HepG2 (cell line): ENCODE measurements around the gene DDX1. TPM values are rescaled to one million over a fixed set of nuclear protein-coding genes. Genes with fewer than 3 reads are reported as not detected.

Experiments
- GABPA ChIP-seq, 2 experiments: IDR thresholded peaks; 2 replicates each; pipeline ENCODE4 v1.6.1; 2011 to 2016; ENCODE audit warnings: low read depth in 2 of 2, low read length in 1 of 2, missing biosample characterization in 1 of 2, missing genetic modification characterization in 1 of 2
- GTF3A ChIP-seq: sonication (generic); formaldehyde crosslinking; conservative IDR thresholded peaks from 2 replicates; pipeline ENCODE4 v1.4.0; 2020; ENCODE audit warnings: mild to moderate bottlenecking, missing genetic modification reagents
- KLF16 ChIP-seq, 2 experiments: sonication (generic) in 1 of 2; formaldehyde crosslinking in 1 of 2; IDR thresholded peaks; 2 replicates each; pipeline versions ENCODE4 v1.6.1 to v1.8.0; 2016 to 2023; ENCODE audit warnings: missing genetic modification reagents in 2 of 2, missing compliant biosample characterization in 1 of 2
- NFE2L1 ChIP-seq: sonication (generic); formaldehyde crosslinking; IDR thresholded peaks from 2 replicates; pipeline ENCODE4 v1.4.0; 2020; ENCODE audit warnings: missing genetic modification reagents, mild to moderate bottlenecking, borderline replicate concordance
- RCOR2 ChIP-seq: IDR thresholded peaks from 2 replicates; pipeline ENCODE4 v1.6.1; 2016; ENCODE audit warnings: missing biosample characterization, missing genetic modification reagents
- TP53 ChIP-seq: sonication (generic); formaldehyde crosslinking; conservative IDR thresholded peaks from 2 replicates; pipeline ENCODE4 v1.4.0; 2020; ENCODE audit warnings: missing genetic modification reagents
- ZMAT3 ChIP-seq: sonication (generic); formaldehyde crosslinking; conservative IDR thresholded peaks from 2 replicates; pipeline ENCODE4 v1.7.0; 2021; ENCODE audit warnings: missing genetic modification reagents
- ZNF761 ChIP-seq: sonication (generic); formaldehyde crosslinking; conservative IDR thresholded peaks from 2 replicates; pipeline ENCODE4 v1.4.0; 2020; ENCODE audit warnings: mild to moderate bottlenecking, missing genetic modification reagents
- ZNF839 ChIP-seq: sonication (generic); formaldehyde crosslinking; IDR thresholded peaks from 2 replicates; pipeline ENCODE4 v1.4.0; 2020; ENCODE audit warnings: missing genetic modification reagents, mild to moderate bottlenecking, borderline replicate concordance
- polyA plus RNA-seq, 8 experiments: library from polyadenylated mRNA; depleted of rRNA in 3 of 8; stranded (reverse) in 7 of 8; unstranded in 1 of 8; fragments of >200 nt; fragmentation: Illumina TruSeq in 4 of 8; extraction: Trizol in 4 of 8; gene quantifications; 2 replicates each; pipeline versions ENCODE4 v1.2.1 to v1.2.3, GENCODE V29; 2011 to 2016; ENCODE audit warnings: low read depth in 4 of 8, missing spikeins in 1 of 8, mixed read lengths in 1 of 8; ENCODE audit not compliant: insufficient read depth in 1 of 8
- total RNA-seq, 5 experiments: library from RNA; depleted of rRNA; stranded (reverse); fragments of >200 nt; fragmentation: Illumina TruSeq; extraction: Trizol; gene quantifications; 2 replicates each; pipeline ENCODE4 v1.2.3, GENCODE V29; 2016; ENCODE audit warnings: low read depth in 1 of 5
- TF ChIP-seq, protein P1 (sequence below): sonication (generic); formaldehyde crosslinking; IDR thresholded peaks from 2 replicates; pipeline ENCODE4 v1.4.0; 2020; ENCODE audit warnings: missing genetic modification reagents
- TF ChIP-seq, protein P2 (sequence below): sonication (generic); formaldehyde crosslinking; IDR thresholded peaks from 2 replicates; pipeline ENCODE4 v1.4.0; 2020; ENCODE audit warnings: missing genetic modification reagents; ENCODE audit errors: not compliant biosample characterization
- TF ChIP-seq, protein P3 (sequence below): sonication (generic); formaldehyde crosslinking; IDR thresholded peaks from 2 replicates; pipeline ENCODE4 v1.4.0; 2020; ENCODE audit warnings: mild to moderate bottlenecking, missing genetic modification reagents
- TF ChIP-seq, protein P4 (sequence below): sonication (generic); formaldehyde crosslinking; IDR thresholded peaks from 2 replicates; pipeline ENCODE4 v1.4.0; 2020; ENCODE audit warnings: missing genetic modification reagents
- TF ChIP-seq, protein P5 (sequence below): IDR thresholded peaks from 2 replicates; pipeline ENCODE4 v1.6.1; 2016; ENCODE audit warnings: control low read depth

The DDX1 gene
- total and polyA plus RNA-seq, 2 of the 13 experiments (the other 11 are each of a cell fraction or from before 2014, with no cell fraction given) = 81.6 to 130 TPM

DNA sequence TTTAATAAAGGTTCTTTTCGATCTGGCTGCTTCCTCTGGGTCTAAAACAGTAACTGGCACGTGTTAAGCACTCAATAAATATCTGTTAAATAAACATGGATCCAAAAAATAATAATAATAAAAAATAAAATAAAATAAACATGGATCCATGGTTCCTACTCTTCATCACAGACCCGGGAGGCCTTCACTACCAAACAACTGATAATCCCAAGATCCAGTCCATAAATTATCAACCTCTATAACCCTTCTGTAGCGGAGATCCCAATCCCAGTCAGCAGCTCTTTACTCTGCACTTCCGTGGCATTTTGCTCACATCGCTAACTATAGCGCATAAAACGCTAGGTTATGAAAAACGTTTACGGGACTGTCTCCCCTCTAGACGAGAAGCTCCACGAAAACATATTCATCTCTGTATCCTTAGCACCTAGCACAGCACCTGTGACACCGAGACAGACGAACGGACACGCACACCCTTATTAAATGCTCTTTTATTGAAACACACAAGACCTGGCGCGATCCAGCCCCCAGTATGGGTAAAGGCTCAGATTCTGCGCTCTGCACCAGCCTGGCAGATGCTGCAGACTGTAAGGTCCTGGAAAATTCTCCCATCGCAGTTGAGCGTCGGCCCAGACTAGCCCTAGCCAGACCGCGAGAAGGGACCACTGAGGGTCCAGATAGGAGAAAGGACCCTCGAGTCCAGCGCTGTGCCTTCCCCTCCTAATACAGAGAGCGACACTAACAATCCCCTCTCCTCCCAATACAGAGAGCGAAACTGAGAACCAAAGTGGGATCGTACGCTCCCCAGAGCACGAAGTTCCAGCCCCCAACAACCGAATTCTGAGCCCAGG lies 31.3 kb upstream of the DDX1 start (continued):
- TF ChIP-seq, protein P1, sequence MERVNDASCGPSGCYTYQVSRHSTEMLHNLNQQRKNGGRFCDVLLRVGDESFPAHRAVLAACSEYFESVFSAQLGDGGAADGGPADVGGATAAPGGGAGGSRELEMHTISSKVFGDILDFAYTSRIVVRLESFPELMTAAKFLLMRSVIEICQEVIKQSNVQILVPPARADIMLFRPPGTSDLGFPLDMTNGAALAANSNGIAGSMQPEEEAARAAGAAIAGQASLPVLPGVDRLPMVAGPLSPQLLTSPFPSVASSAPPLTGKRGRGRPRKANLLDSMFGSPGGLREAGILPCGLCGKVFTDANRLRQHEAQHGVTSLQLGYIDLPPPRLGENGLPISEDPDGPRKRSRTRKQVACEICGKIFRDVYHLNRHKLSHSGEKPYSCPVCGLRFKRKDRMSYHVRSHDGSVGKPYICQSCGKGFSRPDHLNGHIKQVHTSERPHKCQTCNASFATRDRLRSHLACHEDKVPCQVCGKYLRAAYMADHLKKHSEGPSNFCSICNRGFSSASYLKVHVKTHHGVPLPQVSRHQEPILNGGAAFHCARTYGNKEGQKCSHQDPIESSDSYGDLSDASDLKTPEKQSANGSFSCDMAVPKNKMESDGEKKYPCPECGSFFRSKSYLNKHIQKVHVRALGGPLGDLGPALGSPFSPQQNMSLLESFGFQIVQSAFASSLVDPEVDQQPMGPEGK (CRISPR knock-in tag) = no peak
- TF ChIP-seq GABPA (IDR thresholded peaks at IDR 0.05; ENCODE audit: low read depth, low read length) (no peak), GABPA (CRISPR knock-in tag; IDR thresholded peaks at IDR 0.05; ENCODE audit: low read depth) (no peak), NFE2L1 (no peak), KLF16 (CRISPR knock-in tag; IDR thresholded peaks at IDR 0.05) (no peak), ZNF839 (CRISPR knock-in tag) (no peak), GTF3A (CRISPR knock-in tag) (no peak), RCOR2 (CRISPR knock-in tag) (no peak), ZNF761 (no peak), TP53 (CRISPR knock-in tag) (0 out of 2 replicates have a peak, but pooled peaks have one; percentile 69), ZMAT3 (CRISPR knock-in tag) (no peak; the same call in 1 of the 2 replicates)
- TF ChIP-seq, protein P2, sequence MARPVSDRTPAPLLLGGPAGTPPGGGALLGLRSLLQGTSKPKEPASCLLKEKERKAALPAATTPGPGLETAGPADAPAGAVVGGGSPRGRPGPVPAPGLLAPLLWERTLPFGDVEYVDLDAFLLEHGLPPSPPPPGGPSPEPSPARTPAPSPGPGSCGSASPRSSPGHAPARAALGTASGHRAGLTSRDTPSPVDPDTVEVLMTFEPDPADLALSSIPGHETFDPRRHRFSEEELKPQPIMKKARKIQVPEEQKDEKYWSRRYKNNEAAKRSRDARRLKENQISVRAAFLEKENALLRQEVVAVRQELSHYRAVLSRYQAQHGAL (CRISPR knock-in tag) = no peak
- TF ChIP-seq, protein P3, sequence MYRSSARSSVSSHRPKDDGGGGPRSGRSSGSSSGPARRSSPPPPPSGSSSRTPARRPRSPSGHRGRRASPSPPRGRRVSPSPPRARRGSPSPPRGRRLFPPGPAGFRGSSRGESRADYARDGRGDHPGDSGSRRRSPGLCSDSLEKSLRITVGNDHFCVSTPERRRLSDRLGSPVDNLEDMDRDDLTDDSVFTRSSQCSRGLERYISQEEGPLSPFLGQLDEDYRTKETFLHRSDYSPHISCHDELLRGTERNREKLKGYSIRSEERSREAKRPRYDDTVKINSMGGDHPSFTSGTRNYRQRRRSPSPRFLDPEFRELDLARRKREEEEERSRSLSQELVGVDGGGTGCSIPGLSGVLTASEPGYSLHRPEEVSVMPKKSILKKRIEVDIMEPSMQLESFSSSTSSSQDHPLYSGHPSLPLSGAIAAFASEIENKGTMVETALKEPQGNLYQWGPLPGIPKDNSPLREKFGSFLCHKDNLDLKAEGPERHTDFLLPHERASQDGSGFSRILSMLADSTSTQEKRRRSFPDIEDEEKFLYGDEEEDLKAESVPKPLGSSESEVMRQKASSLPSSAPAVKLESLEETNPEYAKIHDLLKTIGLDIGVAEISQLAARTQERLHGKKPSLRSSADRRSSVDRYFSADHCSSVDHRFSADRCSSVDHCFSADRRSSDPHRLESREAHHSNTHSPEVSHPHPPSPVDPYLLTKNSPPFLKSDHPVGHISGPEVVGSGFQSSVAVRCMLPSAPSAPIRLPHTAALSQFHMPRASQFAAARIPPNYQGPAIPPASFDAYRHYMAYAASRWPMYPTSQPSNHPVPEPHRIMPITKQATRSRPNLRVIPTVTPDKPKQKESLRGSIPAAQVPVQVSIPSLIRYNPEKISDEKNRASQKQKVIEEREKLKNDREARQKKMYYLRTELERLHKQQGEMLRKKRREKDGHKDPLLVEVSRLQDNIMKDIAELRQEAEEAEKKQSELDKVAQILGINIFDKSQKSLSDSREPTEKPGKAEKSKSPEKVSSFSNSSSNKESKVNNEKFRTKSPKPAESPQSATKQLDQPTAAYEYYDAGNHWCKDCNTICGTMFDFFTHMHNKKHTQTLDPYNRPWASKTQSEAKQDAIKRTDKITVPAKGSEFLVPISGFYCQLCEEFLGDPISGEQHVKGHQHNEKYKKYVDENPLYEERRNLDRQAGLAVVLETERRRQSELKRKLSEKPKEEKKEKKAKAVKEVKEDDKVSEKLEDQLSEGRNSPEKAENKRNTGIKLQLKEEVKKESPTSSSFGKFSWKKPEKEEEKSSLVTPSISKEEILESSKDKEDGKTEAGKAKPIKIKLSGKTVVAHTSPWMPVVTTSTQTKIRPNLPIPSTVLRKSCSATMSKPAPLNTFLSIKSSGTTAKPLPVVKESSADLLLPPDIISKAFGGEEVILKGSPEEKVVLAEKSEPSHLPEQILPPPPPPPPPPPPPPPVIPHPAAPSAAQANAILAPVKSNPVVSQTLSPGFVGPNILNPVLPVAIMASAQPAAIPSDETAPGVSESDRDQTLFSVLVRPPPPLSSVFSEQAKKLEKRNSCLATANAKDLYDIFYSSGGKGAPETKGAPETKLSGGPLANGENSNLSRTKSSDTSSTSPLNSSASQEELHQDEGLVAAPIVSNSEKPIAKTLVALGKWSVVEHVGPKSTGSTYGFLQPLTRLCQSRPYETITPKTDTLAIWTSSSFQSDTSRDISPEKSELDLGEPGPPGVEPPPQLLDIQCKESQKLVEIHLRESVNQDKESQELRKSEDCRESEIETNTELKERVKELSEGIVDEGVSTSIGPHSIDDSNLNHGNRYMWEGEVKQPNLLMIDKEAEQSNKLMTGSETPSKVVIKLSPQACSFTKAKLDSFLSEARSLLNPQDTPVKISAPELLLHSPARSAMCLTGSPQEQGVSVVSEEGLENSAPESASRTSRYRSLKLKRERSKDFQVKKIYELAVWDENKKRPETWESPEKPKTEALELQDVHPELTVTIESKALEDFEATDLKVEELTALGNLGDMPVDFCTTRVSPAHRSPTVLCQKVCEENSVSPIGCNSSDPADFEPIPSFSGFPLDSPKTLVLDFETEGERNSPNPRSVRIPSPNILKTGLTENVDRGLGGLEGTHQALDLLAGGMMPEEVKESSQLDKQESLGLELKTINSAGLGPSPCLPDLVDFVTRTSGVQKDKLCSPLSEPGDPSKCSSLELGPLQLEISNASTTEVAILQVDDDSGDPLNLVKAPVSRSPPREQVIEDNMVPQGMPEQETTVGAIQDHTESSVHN (CRISPR knock-in tag) = no peak; the same call in 1 of the 2 replicates
- TF ChIP-seq, protein P4, sequence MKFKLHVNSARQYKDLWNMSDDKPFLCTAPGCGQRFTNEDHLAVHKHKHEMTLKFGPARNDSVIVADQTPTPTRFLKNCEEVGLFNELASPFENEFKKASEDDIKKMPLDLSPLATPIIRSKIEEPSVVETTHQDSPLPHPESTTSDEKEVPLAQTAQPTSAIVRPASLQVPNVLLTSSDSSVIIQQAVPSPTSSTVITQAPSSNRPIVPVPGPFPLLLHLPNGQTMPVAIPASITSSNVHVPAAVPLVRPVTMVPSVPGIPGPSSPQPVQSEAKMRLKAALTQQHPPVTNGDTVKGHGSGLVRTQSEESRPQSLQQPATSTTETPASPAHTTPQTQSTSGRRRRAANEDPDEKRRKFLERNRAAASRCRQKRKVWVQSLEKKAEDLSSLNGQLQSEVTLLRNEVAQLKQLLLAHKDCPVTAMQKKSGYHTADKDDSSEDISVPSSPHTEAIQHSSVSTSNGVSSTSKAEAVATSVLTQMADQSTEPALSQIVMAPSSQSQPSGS (CRISPR knock-in tag) = 0 out of 2 replicates have a peak, but pooled peaks have one; percentile 10
- TF ChIP-seq, protein P5, sequence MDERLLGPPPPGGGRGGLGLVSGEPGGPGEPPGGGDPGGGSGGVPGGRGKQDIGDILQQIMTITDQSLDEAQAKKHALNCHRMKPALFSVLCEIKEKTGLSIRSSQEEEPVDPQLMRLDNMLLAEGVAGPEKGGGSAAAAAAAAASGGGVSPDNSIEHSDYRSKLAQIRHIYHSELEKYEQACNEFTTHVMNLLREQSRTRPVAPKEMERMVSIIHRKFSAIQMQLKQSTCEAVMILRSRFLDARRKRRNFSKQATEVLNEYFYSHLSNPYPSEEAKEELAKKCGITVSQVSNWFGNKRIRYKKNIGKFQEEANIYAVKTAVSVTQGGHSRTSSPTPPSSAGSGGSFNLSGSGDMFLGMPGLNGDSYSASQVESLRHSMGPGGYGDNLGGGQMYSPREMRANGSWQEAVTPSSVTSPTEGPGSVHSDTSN = no peak
- TF ChIP-seq, all 625 proteins: peak for 53
